ENCODE measurements around the gene TUBB.
"Not testable (repeated sequence)": the region's sequence is repeated elsewhere in the genome, so short reads cannot be mapped to it uniquely, and the experiment has no call there.

Gene TUBB

DNA sequence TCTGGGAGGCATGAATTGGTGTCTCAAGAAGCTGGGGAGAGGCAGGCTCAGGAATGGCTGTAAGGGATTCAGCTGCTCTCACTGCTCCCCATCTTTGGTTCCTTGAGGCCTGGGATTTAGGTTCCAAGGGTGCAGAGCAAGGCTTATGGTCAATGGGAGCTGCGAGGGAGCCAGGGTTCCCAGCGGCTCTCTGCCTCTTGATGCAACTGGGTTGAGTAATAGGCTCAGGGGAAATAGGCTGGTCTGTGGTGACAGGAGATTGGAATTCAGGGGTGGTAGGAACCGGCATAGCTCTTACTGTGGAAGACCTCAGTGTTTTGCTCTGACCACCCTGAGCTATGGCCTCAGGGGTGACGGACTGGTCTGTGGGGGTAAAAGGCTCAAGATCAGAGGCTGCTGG lies 16.3 kb upstream of the TUBB start:
- Mint-ChIP-seq H3K27ac (peak overlapping the region; percentile 48), H3K4me1 (peaks cover 18% of the 10 kb centered on the region), H3K4me3 (no peak overlapping the region), H3K36me3 (peaks cover 100% of the 10 kb centered on the region), H3K9me3 (no peaks in the 10 kb centered on the region)
- no peak for DNase-seq (ENCODE audit: low spot score in 2 of 2)
- ATAC-seq: no peak

DNA sequence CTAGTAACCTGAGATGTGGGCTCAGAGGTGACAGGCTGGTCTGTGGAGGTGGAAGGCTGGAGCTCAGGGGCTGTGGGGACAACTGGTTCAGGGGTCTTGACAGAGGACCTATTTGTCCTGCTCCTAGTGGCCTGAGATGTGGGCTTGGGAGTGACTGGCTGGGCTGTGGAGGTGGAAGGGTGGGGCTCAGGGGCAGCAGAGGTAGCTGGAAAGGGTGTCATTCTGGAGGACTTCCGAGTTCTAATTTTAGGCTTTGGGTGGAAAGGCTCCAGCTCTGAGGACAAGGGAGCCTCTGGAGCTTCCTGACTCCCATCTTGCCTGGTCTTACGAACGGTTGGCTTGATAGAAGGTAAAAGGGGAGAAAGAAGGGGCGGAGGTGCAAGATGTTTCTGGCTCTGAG lies 14.5 kb upstream of the TUBB start:
- Mint-ChIP-seq H3K27ac (peak overlapping the region; percentile 50), H3K4me1 (peaks cover 18% of the 10 kb centered on the region), H3K36me3 (peaks cover 98% of the 10 kb centered on the region), H3K4me3 (no peak overlapping the region), H3K9me3 (no peaks in the 10 kb centered on the region)
- ATAC-seq (no peak), DNase-seq (ENCODE audit: low spot score in 2 of 2) (no peak)

DNA sequence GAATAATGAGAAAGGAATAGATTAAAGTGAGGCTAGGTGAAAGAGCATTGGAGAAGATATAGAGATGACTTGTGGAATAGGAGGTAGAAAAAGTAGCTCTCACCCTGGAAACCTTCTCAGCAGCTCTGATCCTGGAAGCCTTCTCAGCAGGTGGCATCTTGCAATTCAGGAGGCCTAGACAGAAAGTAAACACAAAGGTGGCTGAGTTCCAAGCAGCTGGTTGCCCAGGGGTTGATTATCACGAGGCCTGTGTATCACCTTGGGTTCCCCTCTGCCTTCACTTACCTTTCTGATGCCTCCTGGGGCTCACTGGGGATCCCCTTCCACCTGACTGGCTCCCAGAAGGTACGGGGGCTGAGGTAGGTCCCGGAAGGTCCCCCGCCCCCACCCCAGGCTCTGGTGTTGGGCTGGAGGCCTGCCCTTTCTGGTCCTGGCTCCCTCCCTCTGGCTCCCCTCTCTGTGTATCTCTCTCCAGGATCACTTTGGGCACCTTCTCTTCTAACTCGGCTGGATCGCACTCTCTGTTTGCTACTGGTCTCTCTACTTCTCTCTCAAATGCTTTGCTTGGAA lies 12.8 kb upstream of the TUBB start:
- H3K4me1 Mint-ChIP-seq: peaks cover 33% of the 10 kb centered on the region
- H3K4me3 Mint-ChIP-seq: no peak overlapping the region
- H3K36me3 Mint-ChIP-seq: peaks cover 98% of the 10 kb centered on the region
- H3K9me3 Mint-ChIP-seq: no peaks in the 10 kb centered on the region
- H3K27ac Mint-ChIP-seq: peak overlapping the region; percentile 77
- no peak for DNase-seq (ENCODE audit: low spot score in 2 of 2)
- no peak for ATAC-seq

DNA sequence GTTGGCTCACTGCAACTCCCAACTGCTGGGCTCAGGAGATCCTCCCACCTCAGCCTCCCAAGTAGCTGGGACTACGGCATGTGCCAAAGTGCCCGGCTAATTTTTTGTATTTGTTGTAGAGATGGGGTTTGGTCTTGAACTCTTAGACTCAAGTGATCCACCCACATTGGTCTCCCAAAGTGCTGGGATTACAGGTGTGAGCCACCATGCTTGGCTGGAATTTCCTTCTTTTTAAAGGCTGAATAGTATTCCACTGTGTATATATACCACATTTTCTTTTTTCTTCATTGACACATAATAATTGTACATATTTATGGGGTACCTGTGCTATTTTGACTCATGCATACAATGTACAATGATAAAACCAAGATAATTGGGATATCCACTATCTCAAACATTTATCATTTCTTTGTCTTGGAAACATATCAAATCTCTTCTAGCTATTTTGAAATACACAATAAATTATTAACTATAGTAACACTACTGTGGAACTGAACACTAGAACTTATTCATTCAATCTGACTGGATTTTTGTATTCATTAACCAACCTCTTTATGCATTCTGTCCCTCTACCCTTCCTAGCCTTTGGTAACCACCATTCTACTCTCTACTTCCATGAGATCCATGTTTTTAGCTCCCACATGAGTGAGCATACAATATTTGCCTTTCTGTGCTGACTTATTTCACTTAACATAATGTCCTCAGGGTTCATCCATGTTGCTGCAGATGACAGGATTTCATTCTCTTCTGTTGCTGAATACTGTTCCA lies 10.9 kb upstream of the TUBB start:
- DNase-seq (ENCODE audit: low spot score in 2 of 2) (no peak), ATAC-seq (no peak)
- no peak overlapping the region for H3K27ac Mint-ChIP-seq
- H3K4me3 Mint-ChIP-seq: no peak overlapping the region
- H3K4me1 Mint-ChIP-seq: peaks cover 36% of the 10 kb centered on the region
- peaks cover 98% of the 10 kb centered on the region for H3K36me3 Mint-ChIP-seq
- no peaks in the 10 kb centered on the region for H3K9me3 Mint-ChIP-seq

DNA sequence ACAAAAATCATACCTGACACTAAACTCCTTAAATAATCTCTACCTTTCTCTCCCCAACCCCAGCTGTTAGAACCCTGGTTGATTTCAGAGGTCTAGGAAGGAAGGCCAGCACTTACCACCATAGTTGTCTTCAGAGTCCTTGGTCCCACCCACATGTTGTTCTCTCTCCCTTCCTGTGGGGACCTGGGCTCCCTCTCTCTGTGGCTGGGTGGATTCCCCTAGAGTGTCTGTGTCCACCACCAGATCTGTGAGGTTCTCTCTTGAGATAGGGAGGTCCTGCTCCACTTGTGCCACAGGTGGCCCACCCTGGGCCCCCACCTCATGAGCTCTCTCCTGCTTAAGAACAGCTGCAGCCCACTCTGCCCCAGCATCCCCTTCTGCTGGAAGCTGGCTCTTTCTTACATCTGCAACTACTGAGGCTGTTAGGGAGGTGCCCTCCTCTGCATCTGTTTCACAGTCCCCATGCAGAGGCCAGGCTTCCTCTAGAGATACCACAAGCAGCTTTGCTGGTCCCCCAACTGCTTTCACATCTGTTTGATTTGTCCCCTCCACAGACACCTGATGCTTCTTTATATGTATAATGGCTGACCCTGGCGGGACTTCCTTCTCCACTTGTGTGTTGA lies 8.3 kb upstream of the TUBB start:
- peaks cover 55% of the 10 kb centered on the region for H3K4me1 Mint-ChIP-seq
- no peaks in the 10 kb centered on the region for H3K9me3 Mint-ChIP-seq
- H3K36me3 Mint-ChIP-seq: peaks cover 93% of the 10 kb centered on the region
- H3K27ac Mint-ChIP-seq: peak overlapping the region; percentile 94
- ATAC-seq (peak; percentile 81), DNase-seq (ENCODE audit: low spot score in 2 of 2) (no peak)
- H3K4me3 Mint-ChIP-seq: peak overlapping the region; percentile 59

DNA sequence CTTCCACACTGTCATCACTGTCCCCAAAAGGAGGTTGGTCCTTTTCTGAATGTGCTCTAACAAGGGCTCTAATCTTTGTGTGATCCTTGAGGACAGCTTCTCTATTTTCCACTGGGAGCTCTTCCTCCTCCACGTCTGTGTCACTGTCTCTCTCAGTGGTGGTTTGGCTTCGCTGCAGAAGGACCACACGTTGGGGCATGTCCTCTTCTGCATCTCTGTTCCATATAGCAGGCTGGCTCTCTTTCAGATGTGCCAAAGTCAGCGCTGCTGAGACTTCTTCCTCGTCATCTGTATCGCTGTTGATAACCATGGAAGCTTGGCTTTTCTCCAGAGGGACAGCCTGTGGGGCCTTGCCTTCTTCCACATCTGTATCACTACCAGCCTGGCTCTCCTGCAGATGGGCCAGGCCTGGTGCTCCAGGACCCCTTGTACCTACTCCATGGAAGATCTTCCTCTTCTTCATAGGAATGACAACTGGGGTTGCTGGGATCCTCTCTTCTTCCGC lies 7.7 kb upstream of the TUBB start:
- peaks cover 93% of the 10 kb centered on the region for H3K36me3 Mint-ChIP-seq
- DNase-seq (ENCODE audit: low spot score in 2 of 2): no peak
- peak overlapping the region; percentile 59 for H3K4me3 Mint-ChIP-seq
- H3K9me3 Mint-ChIP-seq: no peaks in the 10 kb centered on the region
- ATAC-seq: no peak
- peaks cover 61% of the 10 kb centered on the region for H3K4me1 Mint-ChIP-seq
- H3K27ac Mint-ChIP-seq: peak overlapping the region; percentile 94

DNA sequence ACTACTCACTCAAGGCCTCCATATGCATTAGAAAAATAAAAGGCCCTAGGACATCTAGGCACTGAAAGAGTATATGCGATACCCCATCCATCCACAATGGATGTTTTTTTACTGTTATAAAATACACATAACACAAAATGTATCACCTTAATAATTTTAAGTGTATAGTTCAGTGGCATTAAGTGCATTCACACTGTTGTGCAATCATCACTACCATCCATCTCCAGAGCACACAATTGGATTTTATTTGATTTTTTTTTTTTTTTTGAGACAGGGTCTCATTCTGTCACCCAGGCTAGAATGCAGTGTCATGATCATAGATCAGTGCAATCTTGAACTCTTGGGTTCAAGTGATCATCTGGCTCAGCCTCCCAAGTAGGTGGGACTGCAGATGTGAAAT lies 5.9 kb upstream of the TUBB start:
- Mint-ChIP-seq H3K27ac (no peak overlapping the region), H3K4me1 (peaks cover 60% of the 10 kb centered on the region), H3K9me3 (no peaks in the 10 kb centered on the region), H3K36me3 (peaks cover 78% of the 10 kb centered on the region), H3K4me3 (no peak overlapping the region)
- DNase-seq (ENCODE audit: low spot score in 2 of 2) (no peak), ATAC-seq (no peak)

DNA sequence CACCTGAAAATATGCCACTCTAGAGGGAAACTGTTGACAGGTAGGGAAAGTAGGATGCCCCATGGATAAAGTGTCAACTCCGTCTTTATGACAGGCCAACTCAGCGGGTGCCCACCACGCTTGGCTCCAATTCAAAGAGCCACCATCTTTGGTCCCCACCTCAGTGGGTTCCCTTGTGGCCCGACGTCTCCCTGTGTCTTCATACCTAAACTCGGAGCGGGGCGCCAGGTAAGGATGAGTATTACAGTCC lies 3.3 kb upstream of the TUBB start:
- Mint-ChIP-seq H3K4me3 (peak overlapping the region; percentile 94), H3K27ac (peak overlapping the region; percentile 99), H3K4me1 (peaks cover 63% of the 10 kb centered on the region), H3K9me3 (no peaks in the 10 kb centered on the region), H3K36me3 (peaks cover 77% of the 10 kb centered on the region)
- DNase-seq (ENCODE audit: low spot score in 2 of 2): no peak
- ATAC-seq: no peak

DNA sequence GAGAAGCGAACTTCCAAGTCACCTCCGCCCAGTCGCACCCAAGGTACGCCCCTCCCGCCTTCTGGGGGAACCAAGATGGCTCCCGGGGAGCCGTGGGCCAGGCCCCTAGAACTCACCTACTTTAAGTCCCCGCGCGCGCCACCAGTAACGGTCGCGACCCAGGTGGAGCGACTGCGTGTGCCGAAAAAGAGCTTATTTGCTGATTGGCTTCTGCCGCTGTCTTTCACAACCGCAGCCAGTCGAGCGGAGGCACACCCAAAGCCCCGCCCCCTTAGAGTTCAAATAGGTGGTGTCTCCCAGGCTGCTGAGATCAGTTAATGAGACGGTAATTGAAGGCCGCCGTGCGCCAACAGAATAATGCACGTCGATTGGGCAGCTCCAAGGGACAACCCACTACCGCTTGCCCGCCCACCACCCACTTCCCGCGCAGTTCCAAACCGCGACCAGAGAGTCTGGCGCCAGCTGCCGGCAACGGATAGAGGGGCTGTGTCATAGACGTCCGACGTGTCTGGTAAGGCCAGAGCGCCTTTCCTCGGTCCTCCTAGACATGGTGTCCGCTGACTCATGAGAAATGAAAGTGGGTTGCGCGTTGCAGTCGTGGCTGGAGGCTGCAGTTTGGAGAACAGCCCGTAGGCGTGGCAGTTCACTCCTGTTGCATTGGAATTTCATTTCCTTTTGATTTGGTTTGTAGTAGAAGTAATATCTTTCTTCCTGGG lies 2.9 kb upstream of the TUBB start, which contains the start of gene MDC1:
Gene MDC1 (minus strand): TSS at position 153 of the 716 bp plus-strand sequence. CDS start 2,106 bp downstream, outside the sequence.
- Mint-ChIP-seq H3K36me3 (peaks cover 77% of the 10 kb centered on the region), H3K4me1 (peaks cover 63% of the 10 kb centered on the region), H3K4me3 (peak within 1 kb of the TSS; percentile 94), H3K9me3 (no peaks in the 10 kb centered on the region), H3K27ac (peak within 1 kb of the TSS; percentile 99)
- peak; percentile 86 for ATAC-seq
- peak; percentile 89 to 99 for DNase-seq (ENCODE audit: low spot score in 2 of 2)

DNA sequence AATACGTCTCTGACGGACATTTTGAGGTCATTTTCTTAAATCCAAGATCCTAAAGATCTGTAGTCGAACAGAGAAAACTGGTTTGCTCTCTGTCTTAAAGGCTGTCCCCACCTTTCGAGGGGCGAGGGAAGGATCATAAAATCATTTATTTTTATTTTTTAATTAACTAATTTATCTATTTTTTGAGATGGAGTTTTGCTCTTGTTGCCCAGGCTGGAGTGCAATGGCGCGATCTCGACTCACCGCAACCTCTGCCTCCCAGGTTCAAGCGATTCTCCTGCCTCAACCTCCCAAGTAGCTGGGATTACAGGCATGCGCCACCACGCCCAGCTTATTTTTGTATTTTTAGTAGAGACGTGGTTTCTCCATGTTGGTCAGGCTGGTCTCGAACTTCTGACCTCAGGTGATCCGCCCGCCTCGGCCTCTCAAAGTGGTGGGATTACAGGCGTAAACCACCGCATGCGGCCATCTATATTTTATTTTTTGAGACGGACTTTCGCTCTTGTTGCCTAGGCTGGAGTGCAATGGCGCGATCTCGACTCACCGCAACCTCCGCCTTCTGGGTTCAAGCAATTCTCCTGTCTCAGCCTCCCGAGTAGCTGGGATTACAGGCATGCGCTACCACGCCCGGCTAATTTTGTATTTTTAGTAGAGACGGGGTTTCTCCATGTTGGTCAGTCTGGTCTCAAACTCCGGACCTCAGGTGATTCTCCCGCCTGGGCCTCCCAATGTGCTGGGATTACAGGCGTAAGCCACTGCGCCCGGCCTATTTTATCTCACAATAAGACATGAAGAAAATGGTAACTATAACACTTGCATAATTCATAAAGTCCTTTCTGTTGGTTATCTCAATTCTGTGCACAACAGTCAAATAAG lies 2.1 kb upstream of the TUBB start:
- H3K9me3 Mint-ChIP-seq: not testable (repeated sequence)

DNA sequence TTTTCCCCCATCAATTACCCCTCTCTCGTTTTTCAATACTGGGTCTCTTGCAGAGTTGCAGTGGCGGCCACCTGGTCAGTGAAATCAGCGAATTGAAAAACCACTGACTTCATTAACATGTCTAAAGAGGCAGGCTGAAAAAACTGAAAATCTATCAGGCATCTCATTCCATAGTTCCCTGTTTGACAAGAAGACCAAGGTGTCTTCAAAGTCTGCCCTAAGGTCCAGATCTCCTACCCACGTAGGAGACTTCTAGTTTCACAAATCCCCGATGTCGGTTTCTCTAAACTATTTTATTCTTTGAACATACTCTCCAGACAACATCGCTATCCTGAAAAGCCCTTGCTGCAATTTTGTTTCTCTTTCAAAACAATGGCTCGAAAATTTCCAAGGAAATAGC lies 796 bp upstream of the TUBB start:
- Mint-ChIP-seq H3K4me3 (peak overlapping the region; percentile 94), H3K9me3 (no peaks in the 10 kb centered on the region), H3K36me3 (peaks cover 77% of the 10 kb centered on the region), H3K27ac (peak overlapping the region; percentile 96), H3K4me1 (peaks cover 70% of the 10 kb centered on the region)
- ATAC-seq: no peak
- no peak for DNase-seq (ENCODE audit: low spot score in 2 of 2)

More for the DNA sequence above, 2.1 kb upstream of the TUBB start:
- Mint-ChIP-seq H3K27ac (peak overlapping the region; percentile 99), H3K36me3 (peaks cover 77% of the 10 kb centered on the region), H3K4me1 (peaks cover 63% of the 10 kb centered on the region), H3K4me3 (peak overlapping the region; percentile 94)
- not testable (repeated sequence) for DNase-seq (ENCODE audit: low spot score in 2 of 2); ATAC-seq

DNA sequence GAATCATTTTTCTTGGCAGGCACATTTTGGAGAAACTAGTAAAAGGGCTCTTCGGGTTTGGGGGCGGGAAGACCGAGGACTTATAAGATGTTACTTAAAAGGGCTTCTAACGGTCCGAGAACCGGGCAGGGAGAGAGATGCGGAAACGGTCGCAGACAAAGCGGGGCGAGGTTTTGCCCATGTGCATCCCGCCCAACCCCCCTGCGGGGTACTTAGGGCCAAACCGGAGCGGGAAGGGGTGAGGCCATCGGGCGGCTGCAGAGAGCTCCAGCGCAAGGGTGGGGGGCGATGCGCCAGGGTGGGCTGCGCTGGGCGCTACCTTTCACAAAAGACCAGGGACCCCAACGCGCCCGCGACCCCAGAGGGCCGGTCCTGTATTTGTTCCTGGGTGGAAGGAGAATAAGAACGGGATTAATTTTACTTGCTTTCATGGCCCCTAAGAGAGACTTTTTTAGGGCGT lies 616 bp downstream of the TUBB start:
- no peak for ATAC-seq

DNA sequence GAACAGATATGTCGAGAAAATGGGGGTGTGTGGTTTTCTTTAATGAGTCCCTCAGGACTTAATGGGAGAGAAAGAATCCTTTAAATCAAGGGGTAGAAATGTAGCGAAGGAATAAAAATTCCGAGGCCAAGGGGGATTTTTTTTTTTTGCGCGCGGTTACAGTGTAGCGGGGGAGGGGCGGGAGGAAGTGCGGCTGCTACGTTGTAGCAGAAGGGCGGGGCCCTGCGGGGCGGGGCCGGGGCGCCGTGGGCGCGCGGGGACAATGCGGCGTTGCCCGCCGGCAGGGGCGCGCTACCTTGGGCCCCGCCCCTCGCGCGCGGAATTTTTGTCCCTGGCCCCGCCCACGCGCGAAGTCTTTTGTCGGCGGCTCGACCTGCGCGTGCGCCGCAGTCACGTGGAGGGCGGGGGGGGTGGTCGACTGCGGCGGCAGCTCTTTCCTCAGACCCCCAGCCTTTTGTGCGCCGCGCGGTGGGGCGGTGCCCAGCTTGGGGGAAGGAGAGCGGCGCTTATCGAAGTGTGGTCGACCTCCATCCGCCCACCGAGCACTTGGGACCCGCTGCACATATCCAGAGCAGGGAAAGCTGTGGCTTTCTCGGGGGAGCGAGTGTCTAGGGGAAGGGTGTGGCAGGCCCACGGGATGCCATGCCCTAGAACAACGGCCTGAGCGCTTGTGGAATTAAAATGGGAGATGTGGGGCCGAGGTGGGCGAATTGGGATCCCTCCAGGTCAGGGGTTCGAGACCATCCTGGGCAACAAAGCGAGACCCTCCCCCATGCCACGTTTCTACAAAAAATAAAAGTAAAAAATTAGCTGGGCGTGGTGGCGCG lies 1.3 kb downstream of the TUBB start:
- ATAC-seq: peak; percentile 48
- Mint-ChIP-seq H3K36me3 (peaks cover 82% of the 10 kb centered on the region), H3K27ac (peak overlapping the region; percentile 96), H3K4me1 (peaks cover 72% of the 10 kb centered on the region), H3K9me3 (no peaks in the 10 kb centered on the region), H3K4me3 (peak overlapping the region; percentile 94)
- DNase-seq (ENCODE audit: low spot score in 2 of 2): peak; percentile 95 to 97

More for the DNA sequence above, 616 bp downstream of the TUBB start:
- peak overlapping the region; percentile 96 for H3K27ac Mint-ChIP-seq
- peak overlapping the region; percentile 94 for H3K4me3 Mint-ChIP-seq
- H3K36me3 Mint-ChIP-seq: peaks cover 77% of the 10 kb centered on the region
- H3K9me3 Mint-ChIP-seq: no peaks in the 10 kb centered on the region
- H3K4me1 Mint-ChIP-seq: peaks cover 76% of the 10 kb centered on the region
- peak; percentile 45 to 84 for DNase-seq (ENCODE audit: low spot score in 2 of 2)

DNA sequence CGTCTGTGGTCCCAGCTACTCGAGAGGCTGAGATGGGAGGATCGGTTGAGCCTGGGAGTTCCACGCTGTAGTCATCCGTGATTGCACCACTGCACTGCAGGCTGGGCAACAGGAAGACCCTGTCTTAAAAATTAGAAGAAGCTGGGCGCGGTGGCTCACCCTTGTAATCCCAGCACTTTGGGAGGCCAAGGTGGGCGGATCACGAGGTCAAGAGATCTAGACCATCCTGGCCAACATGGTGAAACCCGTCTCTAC lies 1.8 kb downstream of the TUBB start:
- Mint-ChIP-seq H3K4me3 (peak overlapping the region; percentile 94), H3K27ac (peak overlapping the region; percentile 96), H3K36me3 (peaks cover 82% of the 10 kb centered on the region), H3K4me1 (peaks cover 67% of the 10 kb centered on the region)
- not testable (repeated sequence) for H3K9me3 Mint-ChIP-seq; DNase-seq (ENCODE audit: low spot score in 2 of 2); ATAC-seq
